GM12873 (cell line): ENCODE measurements around the gene UGT1A9.

Experiments
- TF ChIP-seq, protein P1 (sequence below): IDR thresholded peaks from 2 replicates; pipeline ENCODE4 v1.5.1; 2012; ENCODE audit warnings: low read depth, mild to moderate bottlenecking, moderate library complexity, low read length, control low read depth; ENCODE audit not compliant: insufficient read depth; ENCODE audit errors: missing control alignments

Gene UGT1A9

GRCh38 chr2:233684640-233685039 lies 12.9 kb downstream of the UGT1A9 start:
- TF ChIP-seq, protein P1, sequence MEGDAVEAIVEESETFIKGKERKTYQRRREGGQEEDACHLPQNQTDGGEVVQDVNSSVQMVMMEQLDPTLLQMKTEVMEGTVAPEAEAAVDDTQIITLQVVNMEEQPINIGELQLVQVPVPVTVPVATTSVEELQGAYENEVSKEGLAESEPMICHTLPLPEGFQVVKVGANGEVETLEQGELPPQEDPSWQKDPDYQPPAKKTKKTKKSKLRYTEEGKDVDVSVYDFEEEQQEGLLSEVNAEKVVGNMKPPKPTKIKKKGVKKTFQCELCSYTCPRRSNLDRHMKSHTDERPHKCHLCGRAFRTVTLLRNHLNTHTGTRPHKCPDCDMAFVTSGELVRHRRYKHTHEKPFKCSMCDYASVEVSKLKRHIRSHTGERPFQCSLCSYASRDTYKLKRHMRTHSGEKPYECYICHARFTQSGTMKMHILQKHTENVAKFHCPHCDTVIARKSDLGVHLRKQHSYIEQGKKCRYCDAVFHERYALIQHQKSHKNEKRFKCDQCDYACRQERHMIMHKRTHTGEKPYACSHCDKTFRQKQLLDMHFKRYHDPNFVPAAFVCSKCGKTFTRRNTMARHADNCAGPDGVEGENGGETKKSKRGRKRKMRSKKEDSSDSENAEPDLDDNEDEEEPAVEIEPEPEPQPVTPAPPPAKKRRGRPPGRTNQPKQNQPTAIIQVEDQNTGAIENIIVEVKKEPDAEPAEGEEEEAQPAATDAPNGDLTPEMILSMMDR = no peak

DNA sequence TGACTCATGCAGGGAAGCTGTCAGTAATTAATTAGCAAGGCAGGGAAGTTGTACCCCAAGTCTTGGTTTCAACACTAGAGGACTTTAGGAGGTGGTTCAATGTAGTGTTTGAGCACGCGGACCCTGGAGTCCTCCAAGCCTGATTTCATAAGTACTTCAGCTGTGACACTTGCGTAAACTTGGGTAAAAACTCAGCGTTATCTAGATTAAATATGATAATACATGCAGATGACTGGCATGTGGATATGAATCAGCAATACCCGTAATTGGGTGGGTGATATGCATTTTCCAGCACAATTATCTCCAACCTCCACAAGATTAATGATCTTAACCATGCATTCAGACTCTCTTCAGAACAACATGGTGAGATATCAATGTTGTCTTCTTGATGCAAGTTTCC lies 15.2 kb downstream of the UGT1A9 start:
- TF ChIP-seq, protein P1 = no peak

- TF ChIP-seq, protein P1 = no peak
Measured at GRCh38 chr2:233688341-233688740, 16.6 kb downstream of the UGT1A9 start.

DNA sequence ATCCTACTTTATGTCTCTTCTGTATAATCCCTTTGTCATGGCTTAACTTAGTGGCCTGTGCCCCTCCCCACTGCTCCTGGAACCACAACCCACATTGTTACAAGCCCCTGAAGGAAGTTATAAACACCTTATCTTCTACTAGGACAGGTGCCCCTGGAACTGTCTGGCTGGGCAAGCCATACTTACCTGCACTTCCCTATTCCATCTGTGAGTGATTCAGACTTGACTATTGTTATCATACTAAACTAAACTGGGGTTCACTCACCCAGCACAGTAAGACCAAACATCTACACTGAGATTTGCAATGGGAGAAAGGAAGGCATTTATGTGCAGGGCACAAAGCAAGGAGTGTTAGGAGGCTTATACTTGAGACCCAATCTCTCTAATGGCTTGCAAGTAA lies 17.3 kb downstream of the UGT1A9 start:
- TF ChIP-seq, protein P1 = no peak

DNA sequence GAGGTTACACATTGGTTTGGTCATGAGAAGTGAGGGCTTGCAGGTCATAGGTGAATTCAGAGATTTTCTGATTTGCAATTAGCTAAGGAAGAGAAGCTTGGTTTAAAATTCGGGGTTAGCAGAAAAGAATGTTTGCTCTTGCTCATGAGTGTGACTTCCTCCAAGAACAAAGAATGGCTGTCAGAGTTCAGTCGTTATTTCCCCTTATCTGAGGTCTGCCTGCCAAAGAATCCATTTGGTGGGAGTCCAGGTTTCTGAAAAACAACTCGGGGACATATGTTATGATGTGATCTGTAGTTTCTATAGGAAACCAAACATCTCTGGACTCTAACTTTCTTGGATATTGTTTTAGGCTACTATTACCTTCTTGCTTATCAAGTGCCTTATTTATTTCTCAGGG lies 17.8 kb downstream of the UGT1A9 start:
- TF ChIP-seq, protein P1 = no peak

DNA sequence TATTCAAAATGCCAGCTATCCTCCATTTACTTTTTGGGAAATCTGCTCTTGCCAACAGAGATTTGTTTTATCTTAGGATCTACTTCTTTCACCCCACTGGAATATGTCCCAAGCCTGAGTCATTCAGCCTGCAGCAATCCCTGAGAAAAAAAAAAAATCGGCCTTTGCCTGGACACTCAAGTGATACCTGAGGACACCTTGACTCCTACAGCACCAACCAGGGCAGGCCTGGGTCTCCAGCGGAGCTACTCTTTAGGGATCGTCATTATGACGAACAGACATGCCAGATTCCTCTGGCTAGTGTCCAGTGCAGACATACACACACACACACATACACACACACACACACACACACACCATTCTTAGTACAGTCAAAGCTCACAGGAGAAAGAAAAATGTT lies 18.7 kb downstream of the UGT1A9 start:
- TF ChIP-seq, protein P1 = no peak

- TF ChIP-seq, protein P1 = no peak
Measured at GRCh38 chr2:233691443-233692433, 20.0 kb downstream of the UGT1A9 start.
